ENCODE measurements around the gene HMCN2.

Gene HMCN2

DNA sequence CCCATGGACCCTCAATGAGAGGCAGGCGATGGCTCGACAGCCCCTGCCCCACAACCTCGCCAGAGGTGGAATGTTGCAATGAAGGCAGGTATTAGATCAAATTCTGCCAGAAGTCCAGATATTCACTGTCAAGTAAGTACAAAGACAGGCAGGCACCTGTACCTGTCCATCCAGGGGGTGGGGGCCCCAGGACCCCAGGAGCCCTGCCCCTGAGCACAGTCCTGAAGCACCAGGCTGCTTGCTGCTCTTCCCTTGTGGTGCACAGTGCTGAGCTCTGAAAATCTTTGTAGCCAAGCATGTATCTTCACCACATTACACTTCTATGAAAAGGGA lies 26.2 kb upstream of the HMCN2 start:
- Histone ChIP-seq H3K36me3 (peaks cover 9% of the 10 kb centered on the region), H3K9me3 (no peaks in the 10 kb centered on the region), H3K9ac (no peak overlapping the region), H3K27ac (no peak overlapping the region), H3K4me1 (peaks cover 49% of the 10 kb centered on the region), H3K4me2 (no peak overlapping the region), H4K20me1 (0 out of 2 replicates have a peak, but pooled peaks cover 6% of the 10 kb centered on the region), H3K27me3 (no peaks in the 10 kb centered on the region), H3K4me3 (no peak overlapping the region)
- no peak for TF ChIP-seq Cebpa-rat (IDR thresholded peaks at IDR 0.05)

DNA sequence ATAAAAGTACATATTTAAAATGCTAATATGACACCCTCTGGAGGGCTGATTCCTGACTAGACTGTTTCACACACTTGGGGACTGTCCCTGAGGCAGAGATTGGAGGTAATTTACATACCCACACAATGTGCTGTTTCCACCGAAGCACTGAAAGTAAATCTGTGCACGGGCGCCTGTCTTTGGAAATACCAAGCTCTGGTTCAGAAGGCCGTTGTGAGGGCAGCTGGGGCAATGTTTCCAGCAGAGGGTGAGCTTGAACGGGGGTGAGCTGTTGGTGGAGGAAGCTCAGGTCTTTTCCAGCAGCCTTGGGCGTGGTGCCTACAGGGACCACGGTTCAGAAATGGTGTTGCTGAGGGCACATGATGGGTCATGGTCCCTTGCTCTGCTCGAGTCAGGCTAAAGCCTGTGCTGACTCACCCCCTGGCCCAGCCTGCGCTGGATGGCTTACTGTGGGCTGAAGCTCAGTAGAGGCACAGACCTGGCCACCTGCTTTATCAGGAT lies 25.8 kb upstream of the HMCN2 start:
- Histone ChIP-seq H3K4me3 (no peak overlapping the region), H4K20me1 (0 out of 2 replicates have a peak, but pooled peaks cover 6% of the 10 kb centered on the region), H3K27me3 (no peaks in the 10 kb centered on the region), H3K9me3 (no peaks in the 10 kb centered on the region), H3K9ac (no peak overlapping the region), H3K27ac (no peak overlapping the region), H3K4me1 (peaks cover 49% of the 10 kb centered on the region), H3K36me3 (peaks cover 4% of the 10 kb centered on the region), H3K4me2 (no peak overlapping the region)
- TF ChIP-seq Cebpa-rat (IDR thresholded peaks at IDR 0.05): no peak

DNA sequence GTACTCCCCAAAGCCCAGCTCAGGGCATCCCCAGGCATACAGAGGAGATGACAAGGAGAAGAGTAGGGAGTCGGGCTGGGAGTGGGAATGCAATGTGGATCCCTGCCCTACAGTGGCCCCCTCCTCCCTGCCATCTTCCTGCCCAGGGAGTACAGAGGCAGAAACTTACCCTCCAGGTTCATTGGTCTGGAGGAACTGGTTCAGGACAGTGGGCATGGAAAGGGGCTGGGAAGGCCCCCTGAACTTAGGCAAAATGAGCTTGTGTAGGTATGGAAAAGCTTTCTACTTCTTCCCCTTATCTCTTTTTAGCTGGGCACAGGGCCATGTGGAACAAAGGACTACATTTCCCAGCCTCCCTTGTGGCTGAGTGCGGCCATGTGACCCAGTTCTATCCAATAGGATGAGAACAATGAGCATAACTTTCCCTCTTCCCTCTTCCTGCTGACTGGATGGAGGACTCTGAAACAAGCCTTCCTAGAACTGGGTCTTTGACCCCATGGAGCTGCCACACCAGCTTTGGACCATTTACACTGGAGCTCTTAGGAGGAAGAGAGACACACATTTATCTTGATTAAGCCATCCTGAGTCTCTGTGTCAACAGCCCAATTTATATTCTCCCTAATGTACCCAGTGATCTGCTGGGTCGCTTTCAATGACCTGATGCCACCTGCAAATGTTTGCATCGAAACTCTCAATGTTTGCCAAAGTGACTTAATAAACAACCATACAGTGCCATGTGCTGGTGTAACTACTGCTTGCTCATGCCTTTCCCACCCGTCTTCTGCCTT lies 25.0 kb upstream of the HMCN2 start:
- Histone ChIP-seq H3K4me1 (peaks cover 46% of the 10 kb centered on the region), H3K27ac (peak overlapping the region; percentile 43; the same call in 1 of the 2 replicates), H4K20me1 (0 out of 2 replicates have a peak, but pooled peaks cover 2% of the 10 kb centered on the region), H3K4me3 (no peak overlapping the region), H3K9me3 (no peaks in the 10 kb centered on the region), H3K27me3 (no peaks in the 10 kb centered on the region), H3K9ac (no peak overlapping the region), H3K4me2 (peak overlapping the region; percentile 30), H3K36me3 (no peaks in the 10 kb centered on the region)
- no peak for TF ChIP-seq Cebpa-rat (IDR thresholded peaks at IDR 0.05)

DNA sequence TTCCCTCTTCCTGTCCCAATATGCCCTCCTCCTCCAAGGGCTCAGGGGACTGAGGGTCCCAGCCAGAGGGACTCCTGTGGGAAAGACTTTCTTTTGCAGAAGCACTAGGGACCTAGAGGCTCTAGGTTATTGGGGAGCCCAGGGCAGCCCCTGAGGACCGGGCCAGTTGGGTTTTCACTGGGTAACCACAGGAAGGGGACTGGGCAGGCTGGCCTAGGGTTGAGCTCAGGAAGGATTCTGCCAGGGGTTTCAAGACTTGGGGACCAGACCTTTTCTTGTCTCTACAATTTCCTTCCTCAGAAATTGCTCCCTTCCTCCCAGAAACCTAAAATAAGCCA lies 24.4 kb upstream of the HMCN2 start:
- peak overlapping the region; percentile 30 for H3K4me2 ChIP-seq
- no peaks in the 10 kb centered on the region for H3K36me3 ChIP-seq
- H3K4me3 ChIP-seq: no peak overlapping the region
- H3K4me1 ChIP-seq: peaks cover 40% of the 10 kb centered on the region
- H3K9ac ChIP-seq: no peak overlapping the region
- TF ChIP-seq Cebpa-rat (IDR thresholded peaks at IDR 0.05): no peak
- peak overlapping the region; percentile 43; the same call in 1 of the 2 replicates for H3K27ac ChIP-seq
- H3K27me3 ChIP-seq: no peaks in the 10 kb centered on the region
- no peaks in the 10 kb centered on the region for H4K20me1 ChIP-seq
- no peaks in the 10 kb centered on the region for H3K9me3 ChIP-seq

DNA sequence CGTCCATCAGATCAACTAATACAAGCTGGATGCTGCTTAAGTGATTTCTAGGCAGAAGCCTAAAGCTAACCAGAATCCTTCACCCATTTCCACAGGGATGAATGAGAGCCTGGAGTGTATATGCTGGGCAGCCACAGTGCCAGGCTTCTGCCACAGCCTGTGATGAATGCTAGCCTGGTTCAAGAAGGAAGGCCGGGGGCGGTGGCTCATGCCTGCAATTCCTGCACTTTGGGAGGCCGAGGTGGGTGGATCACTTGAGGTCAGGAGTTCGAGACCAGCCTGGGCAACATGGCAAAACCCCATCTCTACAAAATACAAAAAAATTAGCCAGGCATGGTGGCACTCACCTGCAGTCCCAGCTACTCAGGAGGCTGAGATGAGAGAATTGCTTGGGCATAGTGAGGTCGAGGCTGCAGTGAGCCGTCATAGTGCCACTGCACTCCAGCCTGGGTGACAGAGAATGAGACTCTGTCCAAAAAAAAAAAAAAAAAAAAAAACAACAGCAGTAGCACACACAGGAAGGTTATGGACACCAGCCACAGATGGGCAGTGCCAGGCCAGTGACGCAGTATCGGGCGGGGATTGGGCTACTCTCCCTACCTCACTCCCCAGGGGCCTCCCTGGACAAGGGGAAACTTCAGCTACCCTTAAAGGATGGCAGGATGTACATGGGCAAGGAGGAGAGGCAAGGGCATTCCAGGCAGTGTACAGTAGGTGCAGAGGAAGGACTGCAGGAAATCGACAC lies 23.1 kb upstream of the HMCN2 start:
- Histone ChIP-seq H3K4me1 (peaks cover 27% of the 10 kb centered on the region), H3K9ac (no peak overlapping the region), H3K4me2 (no peak overlapping the region), H3K27ac (no peak overlapping the region), H3K36me3 (no peaks in the 10 kb centered on the region), H4K20me1 (no peaks in the 10 kb centered on the region), H3K9me3 (no peaks in the 10 kb centered on the region), H3K27me3 (no peaks in the 10 kb centered on the region), H3K4me3 (no peak overlapping the region)
- TF ChIP-seq Cebpa-rat (IDR thresholded peaks at IDR 0.05): no peak

DNA sequence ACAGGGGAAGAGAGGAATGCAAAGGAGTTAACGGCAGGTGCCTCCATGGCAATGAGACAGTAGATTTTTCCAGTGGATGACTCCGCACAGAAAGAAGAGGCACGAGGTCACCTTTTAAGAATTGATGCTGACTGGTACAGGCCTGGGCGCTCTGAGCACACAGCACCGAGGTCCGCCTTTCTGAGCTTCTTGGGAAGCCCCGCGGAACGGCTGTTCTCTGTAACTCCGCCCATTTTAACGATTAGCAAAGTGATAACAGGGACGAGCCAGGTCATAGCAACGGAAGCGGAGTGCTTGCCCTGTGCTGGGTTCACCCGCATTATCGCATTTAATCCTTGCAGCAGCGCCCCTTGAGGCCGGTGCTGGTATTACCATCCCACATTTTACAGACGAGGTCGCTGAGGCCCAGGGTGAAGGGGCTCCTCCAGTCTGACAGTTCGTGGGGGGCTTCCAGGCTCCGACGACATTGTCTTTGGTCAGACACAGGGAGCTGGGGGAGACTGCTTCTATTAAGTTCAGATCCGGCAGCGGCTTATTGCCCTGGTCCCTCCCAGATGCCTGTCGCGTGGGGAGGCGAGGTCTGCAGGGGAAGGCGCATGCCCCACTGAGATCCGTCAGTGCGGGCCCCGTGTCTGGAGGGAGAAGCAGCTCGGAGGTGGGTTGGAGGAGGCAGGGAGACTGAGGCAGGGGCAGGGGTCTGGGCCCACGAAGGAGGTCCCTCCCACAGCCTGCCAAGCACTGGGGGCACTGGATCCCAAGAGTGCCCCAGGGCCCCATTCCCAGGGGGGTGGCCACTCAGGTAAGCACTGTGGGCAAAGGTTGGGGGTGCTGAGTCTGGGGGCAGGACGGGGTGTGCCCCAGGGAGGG lies 22.3 kb upstream of the HMCN2 start:
- H3K4me3 ChIP-seq: no peak overlapping the region
- H3K27me3 ChIP-seq: no peaks in the 10 kb centered on the region
- H4K20me1 ChIP-seq: no peaks in the 10 kb centered on the region
- TF ChIP-seq Cebpa-rat (IDR thresholded peaks at IDR 0.05): no peak
- H3K9me3 ChIP-seq: no peaks in the 10 kb centered on the region
- no peaks in the 10 kb centered on the region for H3K36me3 ChIP-seq
- peaks cover 20% of the 10 kb centered on the region for H3K4me1 ChIP-seq
- H3K27ac ChIP-seq: no peak overlapping the region
- H3K4me2 ChIP-seq: peak overlapping the region; percentile 40; the same call in 1 of the 2 replicates
- H3K9ac ChIP-seq: no peak overlapping the region

DNA sequence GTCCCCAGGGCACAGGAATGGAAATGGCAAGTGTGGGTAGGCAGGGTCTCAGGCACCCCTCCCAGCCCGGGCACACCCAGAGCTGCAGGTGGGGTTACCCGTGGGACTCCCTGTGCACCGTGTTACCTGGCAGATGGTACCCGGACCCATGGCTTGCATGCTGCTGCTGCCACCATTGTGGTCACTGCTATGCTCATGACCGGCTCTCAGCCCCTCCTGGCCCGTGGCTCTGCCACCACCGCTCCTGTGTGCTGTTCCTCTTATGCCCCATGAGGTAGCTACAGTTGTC lies 21.7 kb upstream of the HMCN2 start:
- no peak overlapping the region for H3K9ac ChIP-seq
- TF ChIP-seq Cebpa-rat (IDR thresholded peaks at IDR 0.05): no peak
- no peak overlapping the region for H3K27ac ChIP-seq
- H3K4me1 ChIP-seq: peaks cover 19% of the 10 kb centered on the region
- H3K36me3 ChIP-seq: no peaks in the 10 kb centered on the region
- H3K4me3 ChIP-seq: no peak overlapping the region
- no peaks in the 10 kb centered on the region for H4K20me1 ChIP-seq
- no peaks in the 10 kb centered on the region for H3K9me3 ChIP-seq
- no peaks in the 10 kb centered on the region for H3K27me3 ChIP-seq
- H3K4me2 ChIP-seq: no peak overlapping the region

DNA sequence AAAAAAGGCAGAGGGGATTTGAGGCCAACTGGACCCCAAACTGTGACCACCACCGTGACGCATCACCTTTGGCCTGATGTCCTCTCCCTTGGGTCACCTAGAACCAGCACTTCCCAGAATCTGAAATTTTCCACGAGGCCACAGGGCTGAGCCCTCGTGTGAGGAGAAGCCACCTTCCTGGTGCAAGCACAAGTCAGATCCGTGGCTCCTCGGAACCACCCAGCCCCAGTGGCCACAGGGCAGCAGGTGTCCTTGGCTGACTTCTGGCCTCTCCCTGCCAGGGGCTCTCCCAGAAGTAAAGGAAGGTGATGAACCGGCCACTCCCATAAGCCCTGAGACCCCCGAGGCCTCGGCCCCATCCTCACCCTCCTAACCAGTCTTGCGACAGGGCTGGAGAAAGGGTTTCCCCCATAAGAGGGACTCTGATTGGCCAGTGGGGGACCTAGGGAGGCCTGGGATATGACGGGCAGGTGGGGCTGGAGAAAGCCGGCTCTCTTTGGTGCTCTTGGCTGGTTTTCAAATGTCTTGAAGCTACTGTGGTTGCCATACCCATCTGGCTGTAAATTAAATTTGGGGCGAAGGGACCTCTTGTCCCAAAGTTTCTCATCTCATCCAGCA lies 20.9 kb upstream of the HMCN2 start:
- H3K4me3 ChIP-seq: no peak overlapping the region
- no peak overlapping the region for H3K9ac ChIP-seq
- no peaks in the 10 kb centered on the region for H3K9me3 ChIP-seq
- peaks cover 18% of the 10 kb centered on the region for H3K4me1 ChIP-seq
- no peaks in the 10 kb centered on the region for H3K27me3 ChIP-seq
- no peak overlapping the region for H3K4me2 ChIP-seq
- no peak overlapping the region for H3K27ac ChIP-seq
- no peaks in the 10 kb centered on the region for H3K36me3 ChIP-seq
- H4K20me1 ChIP-seq: no peaks in the 10 kb centered on the region
- TF ChIP-seq Cebpa-rat (IDR thresholded peaks at IDR 0.05): no peak

DNA sequence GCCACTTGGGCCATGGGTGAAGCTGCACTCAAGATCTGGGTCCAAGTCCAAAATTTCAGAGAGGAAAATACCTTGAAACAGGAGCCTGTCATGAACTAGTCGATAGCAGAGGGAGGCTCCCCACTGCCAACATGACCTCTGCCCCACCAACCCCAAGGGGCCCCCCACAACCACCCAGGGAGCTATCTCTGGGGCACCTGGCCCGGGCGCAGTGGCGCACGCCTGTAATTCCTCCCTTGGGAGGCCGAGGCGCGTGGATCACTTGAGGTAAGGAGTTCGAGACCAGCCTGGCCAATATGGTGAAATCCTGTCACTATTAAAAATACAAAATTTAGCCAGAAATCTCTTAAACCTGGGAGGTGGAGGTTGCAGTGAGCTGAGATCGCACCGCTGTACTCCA lies 20.1 kb upstream of the HMCN2 start:
- Histone ChIP-seq H3K4me1 (peaks cover 10% of the 10 kb centered on the region), H3K27ac (no peak overlapping the region), H3K9me3 (no peaks in the 10 kb centered on the region), H3K4me3 (no peak overlapping the region), H3K4me2 (no peak overlapping the region), H3K27me3 (no peaks in the 10 kb centered on the region), H3K36me3 (no peaks in the 10 kb centered on the region), H4K20me1 (no peaks in the 10 kb centered on the region), H3K9ac (no peak overlapping the region)
- no peak for TF ChIP-seq Cebpa-rat (IDR thresholded peaks at IDR 0.05)

Data from BLaER1 (cell line).